ENCODE data around the gene GCNT1.

GCNT1 gene

DNA sequence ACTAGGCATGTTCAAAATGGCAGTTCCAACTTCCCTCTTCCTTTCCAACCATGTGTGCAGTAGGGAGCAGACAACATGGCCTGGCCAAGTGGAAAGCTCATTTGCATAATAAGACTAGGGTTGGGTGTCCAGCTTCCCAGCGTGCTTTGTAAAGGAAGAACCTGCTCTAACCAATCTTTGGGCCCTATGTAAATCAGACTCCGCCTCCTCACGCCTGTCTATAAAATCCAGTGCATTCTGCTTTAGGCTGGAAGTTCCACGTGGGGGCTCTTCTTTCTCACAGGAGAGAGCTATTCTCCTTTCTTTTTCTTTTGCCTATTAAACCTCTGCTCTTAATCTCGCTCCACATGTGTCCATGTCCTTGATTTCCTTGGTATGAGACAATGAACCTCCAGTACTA is 83.4 kb downstream of the GCNT1 start:
- DNase-seq: no peak

GRCh38 chr9:76545191-76545590 is 86.2 kb downstream of the GCNT1 start:
- DNase-seq: no peak

DNA sequence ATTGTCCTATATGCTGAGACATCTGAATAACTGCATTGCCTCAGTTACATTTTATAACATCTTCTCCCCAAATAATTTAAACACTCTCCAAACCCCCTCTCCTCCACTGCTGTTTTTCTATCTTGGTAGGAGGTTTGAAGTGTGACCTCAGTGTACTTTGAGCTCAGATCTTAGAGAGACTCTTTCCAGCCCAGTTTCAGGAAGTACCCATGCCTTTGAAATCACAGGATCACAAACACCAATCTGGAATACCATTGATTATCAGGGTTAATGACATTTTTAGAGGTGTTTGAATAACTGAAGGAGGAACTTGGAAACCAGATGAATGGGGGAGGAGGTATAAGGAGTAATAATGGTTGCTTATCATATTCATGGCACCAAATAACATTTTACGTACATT is 93.2 kb downstream of the GCNT1 start:
- DNase-seq: no peak

DNA sequence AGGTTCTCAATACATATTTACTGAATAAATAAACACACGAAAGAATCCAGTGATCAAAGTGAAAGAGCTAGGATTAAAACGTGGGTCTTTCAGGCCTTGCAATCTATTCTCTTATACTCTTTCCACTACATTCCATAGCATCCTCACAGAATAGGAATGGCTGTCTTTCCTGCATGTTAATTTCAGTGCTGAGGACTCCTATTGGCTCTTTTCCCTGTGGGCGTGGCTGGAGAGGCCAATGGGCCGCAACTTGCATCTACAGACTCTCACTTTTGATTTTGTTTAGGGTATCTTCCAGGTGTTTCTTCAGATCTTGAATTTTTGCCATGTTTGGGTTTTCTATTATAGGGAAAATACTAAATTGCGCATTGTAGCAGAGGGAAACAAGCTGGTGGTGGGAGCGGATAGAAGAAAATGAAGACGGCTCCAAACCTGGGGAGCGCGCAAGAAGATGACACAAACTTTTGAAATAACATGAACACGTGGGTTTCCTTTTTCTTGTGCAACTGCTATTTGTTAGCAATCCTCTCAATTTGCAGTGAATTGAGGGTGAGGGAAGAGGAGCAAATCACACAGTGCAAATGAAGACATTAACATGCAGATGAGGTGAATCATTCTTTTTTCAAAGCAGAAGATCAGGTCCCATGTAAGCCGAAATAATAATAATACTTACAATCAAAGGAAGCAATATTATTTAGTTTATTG is 93.9 kb downstream of the GCNT1 start:
- DNase-seq: no peak

GRCh38 chr9:76553680-76554079 is 94.7 kb downstream of the GCNT1 start:
- DNase-seq: no peak

Measured in NCI-H526 treated with DMSO at 0.1 percent for 48 hours (cell line).